Thymus (tissue), 11 donors: ENCODE data around the gene CENPP. TPM values are rescaled to one million over a fixed set of nuclear protein-coding genes. Genes with fewer than 3 reads are reported as not detected.

Source experiments
- DNase-seq, 9 donors: peaks; one replicate each; pipeline ENCODE4 v3.0.0-alpha.2; 2013; ENCODE audit warnings: low spot score in 9 of 9, low read depth in 6 of 9, missing footprints in 1 of 9
- H3K27ac ChIP-seq, 2 donors: one replicate each; pipeline ENCODE4 v1.5.1; 2013; ENCODE audit warnings: control low read depth in 1 of 2, low read depth in 1 of 2, low read length in 1 of 2, mild to moderate bottlenecking in 1 of 2, moderate library complexity in 1 of 2
- H3K27me3 ChIP-seq, 2 donors: one replicate each; pipeline ENCODE4 v1.5.1; 2013; ENCODE audit warnings: low read length in 1 of 2; ENCODE audit not compliant: control insufficient read depth in 2 of 2, insufficient read depth in 1 of 2
- H3K36me3 ChIP-seq, 2 donors: one replicate each; pipeline ENCODE4 v1.5.1; 2013; ENCODE audit warnings: low read length in 1 of 2, mild to moderate bottlenecking in 1 of 2, moderate library complexity in 1 of 2; ENCODE audit not compliant: control insufficient read depth in 2 of 2, insufficient read depth in 2 of 2
- H3K4me1 ChIP-seq, 2 donors: one replicate each; pipeline ENCODE4 v1.5.1; 2013; ENCODE audit warnings: low read length in 2 of 2; ENCODE audit not compliant: control insufficient read depth in 2 of 2, insufficient read depth in 2 of 2
- H3K4me3 ChIP-seq, 2 donors: one replicate each; pipeline ENCODE4 v1.5.1; 2013; ENCODE audit warnings: low read length in 2 of 2, control low read depth in 1 of 2, mild to moderate bottlenecking in 1 of 2
- H3K9me3 ChIP-seq, 2 donors: one replicate each; pipeline ENCODE4 v1.5.1; 2013; ENCODE audit warnings: low read length in 1 of 2, mild to moderate bottlenecking in 1 of 2; ENCODE audit not compliant: control insufficient read depth in 2 of 2, insufficient read depth in 1 of 2
- WGBS: extraction: QIAGEN DNeasy Blood & Tissue Kit; methylation state at CpG from one replicate; pipeline ENCODE4 v1.1.7; 2013; 5-methylcytosine and 5-hydroxymethylcytosine counted together
- polyA plus RNA-seq: library from polyadenylated mRNA; stranded (reverse); fragments of 200-250 nt; gene quantifications from one replicate; pipeline ENCODE4 v1.2.3, GENCODE V29; 2013
- total RNA-seq: library from RNA; stranded (reverse); fragments of 120-200 nt; gene quantifications from one replicate; pipeline ENCODE4 v1.2.4, GENCODE V29; 2013
- donor health status: healthy.

The CENPP gene
- total and polyA plus RNA-seq, 2 donors = 3.9 to 13.8 TPM

DNA sequence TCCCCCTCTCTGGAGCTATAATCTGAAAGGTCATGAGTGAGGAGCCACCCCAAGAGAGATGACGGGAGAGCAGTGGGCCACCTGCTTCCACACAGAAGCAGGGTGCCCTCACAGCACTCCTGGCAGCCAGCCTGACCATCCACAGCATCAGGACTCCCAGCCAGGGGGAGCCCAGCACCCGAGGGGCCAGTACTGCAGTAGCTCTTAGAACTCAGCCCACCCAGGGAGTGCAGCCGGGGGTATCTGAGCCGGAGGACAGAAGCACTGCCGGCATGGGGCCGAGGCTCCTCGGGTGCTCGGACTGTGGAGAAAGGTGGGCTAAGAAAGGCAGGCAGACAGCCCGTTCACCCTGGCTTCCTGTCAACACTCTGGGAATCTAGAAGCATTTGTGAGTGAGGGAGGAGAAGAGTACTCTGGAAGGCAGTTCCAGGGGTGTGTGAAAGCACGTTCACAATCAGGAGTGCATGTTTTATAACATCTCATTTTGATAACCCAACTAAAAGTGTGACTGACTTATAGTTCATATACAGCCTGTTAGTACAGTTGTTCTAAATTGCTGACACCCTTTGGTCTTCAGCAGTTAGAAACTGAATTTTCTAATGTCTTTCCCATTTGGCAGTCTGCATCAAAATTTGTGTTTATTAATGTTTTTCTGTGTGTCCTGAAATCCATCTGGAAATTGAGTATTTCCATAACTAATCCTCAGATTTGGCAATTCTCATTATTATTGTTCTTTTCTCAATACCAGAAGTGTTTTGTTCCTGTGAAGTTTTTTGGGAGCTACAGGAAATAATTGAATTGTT lies 182.5 kb downstream of the CENPP start:
- no peak for DNase-seq
- H3K9me3 ChIP-seq = no peaks in the 10 kb centered on the region
- 94% methylated on average over 10 of the region's 10 CpGs for WGBS
- H3K27ac ChIP-seq = no peak overlapping the region
- no peak overlapping the region for H3K4me3 ChIP-seq
- peaks cover 0 to 2% of the 10 kb centered on the region in 2 donors for H3K4me1 ChIP-seq
- H3K27me3 ChIP-seq = no peaks in the 10 kb centered on the region
- H3K36me3 ChIP-seq = no peaks in the 10 kb centered on the region

DNA sequence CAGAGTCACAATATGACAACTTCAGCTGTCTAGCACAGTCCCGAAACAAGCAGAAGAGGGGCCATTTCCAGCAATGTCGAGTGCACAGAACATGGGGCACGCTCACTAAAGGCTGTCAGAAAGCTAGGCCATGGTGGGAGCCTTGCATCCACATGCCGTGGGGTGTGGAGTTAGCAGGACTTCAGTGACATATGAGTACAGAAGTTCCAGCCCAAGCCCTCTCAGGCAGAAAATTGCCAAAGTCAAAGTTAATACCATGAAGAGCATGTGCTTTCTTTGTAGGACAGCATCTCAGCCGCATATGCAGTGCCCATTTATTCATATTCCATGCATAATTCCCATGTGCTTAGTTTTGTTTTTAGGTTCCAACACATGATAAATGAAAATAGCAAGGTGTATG lies 183.3 kb downstream of the CENPP start:
- Histone ChIP-seq H3K4me1 (peaks cover 0 to 2% of the 10 kb centered on the region in 2 donors), H3K9me3 (no peaks in the 10 kb centered on the region), H3K27me3 (no peaks in the 10 kb centered on the region), H3K36me3 (no peaks in the 10 kb centered on the region), H3K4me3 (no peak overlapping the region), H3K27ac (no peak overlapping the region)
- WGBS = 98% methylated on average over 5 of the region's 5 CpGs
- no peak for DNase-seq

DNA sequence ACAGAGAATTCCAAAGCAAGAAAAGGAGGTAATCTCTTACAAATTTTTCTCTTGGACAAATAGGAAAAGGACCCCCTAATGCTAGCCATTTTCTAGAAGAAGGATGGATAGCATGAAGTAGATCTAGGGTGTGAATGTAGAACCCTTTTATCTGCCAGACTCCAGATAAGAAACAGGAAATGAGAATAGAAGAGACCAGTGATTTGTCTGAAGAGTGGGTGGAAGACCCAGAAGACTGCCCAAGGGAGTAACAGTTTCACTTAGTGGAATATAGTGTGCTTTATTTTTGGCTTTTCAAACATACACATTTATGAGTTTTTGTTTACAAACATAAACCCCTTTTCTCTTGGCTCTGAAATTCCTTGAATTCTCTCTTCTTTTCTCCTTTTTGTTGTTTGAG lies 185.0 kb downstream of the CENPP start:
- H3K4me3 ChIP-seq = no peak overlapping the region
- H3K4me1 ChIP-seq = peaks cover 0 to 2% of the 10 kb centered on the region in 2 donors
- no peaks in the 10 kb centered on the region for H3K36me3 ChIP-seq
- H3K27ac ChIP-seq = no peak overlapping the region
- no peaks in the 10 kb centered on the region for H3K27me3 ChIP-seq
- no peaks in the 10 kb centered on the region for H3K9me3 ChIP-seq
- DNase-seq = no peak

DNA sequence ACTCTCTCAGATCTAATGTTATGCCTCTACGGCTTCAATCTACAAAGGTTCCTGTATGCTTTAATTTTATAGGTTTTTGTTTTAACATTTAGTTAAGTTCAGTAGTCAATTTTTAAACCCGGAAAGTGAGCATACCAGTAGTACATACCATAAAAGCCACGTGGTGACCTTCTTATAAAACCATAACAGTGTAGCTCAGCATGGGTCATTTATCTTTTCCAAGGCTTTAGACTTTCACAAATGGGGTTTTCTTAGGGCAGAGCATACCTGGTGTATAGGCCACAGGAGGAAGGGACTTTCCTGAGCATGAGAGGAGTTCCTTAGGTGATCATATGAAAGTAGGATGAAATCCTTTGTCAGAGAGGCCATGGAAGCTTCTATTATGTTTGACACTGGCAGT lies 186.9 kb downstream of the CENPP start:
- no peaks in the 10 kb centered on the region for H3K9me3 ChIP-seq
- no peaks in the 10 kb centered on the region for H3K27me3 ChIP-seq
- H3K4me3 ChIP-seq = no peak overlapping the region
- DNase-seq = no peak
- H3K36me3 ChIP-seq = no peaks in the 10 kb centered on the region
- peaks cover 0 to 2% of the 10 kb centered on the region in 2 donors for H3K4me1 ChIP-seq
- H3K27ac ChIP-seq = no peak overlapping the region
- WGBS = 79% methylated on average over 3 of the region's 3 CpGs

DNA sequence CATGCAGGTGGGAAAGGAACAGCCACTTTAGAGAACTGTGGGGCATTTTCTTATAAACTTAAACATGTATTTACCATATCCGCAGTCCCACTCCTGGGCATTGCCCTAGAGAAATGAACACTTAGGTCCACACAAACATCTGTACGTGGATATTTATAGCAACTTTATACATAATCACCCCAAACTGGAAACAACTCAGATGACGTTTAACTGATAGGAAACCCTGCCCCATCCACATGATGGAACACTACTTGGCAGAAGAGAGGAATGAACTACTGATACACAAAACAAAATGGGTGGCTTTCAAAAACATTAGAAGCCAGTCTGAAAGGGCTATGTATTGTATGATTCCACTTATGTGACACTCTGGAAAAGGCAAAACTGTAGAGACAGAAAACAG lies 187.6 kb downstream of the CENPP start:
- 97% methylated on average over 3 of the region's 3 CpGs for WGBS

DNA sequence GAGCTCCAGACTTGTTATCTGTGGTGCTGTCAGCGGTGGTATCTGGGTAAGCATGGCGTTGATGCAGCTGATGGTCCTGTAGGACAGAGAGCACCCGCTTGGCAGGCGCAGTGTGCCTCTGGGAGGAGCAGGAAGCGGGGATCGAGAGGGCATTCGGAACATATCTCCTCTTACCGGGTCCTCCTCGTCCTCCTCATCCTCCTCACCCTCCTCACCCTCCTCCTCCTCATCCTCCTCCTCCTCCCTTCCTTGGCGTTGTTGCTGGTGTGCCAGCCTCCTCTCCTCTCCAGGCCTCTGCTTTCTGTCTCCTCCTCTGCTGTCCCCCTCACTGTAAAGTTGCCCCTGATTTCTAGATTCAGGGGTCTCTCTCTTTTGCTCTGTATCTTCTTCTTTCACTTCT lies 188.9 kb downstream of the CENPP start:
- no peaks in the 10 kb centered on the region for H3K36me3 ChIP-seq
- no peaks in the 10 kb centered on the region for H3K27me3 ChIP-seq
- no peak overlapping the region for H3K4me3 ChIP-seq
- 98% methylated on average over 10 of the region's 10 CpGs for WGBS
- no peak for DNase-seq
- no peak overlapping the region for H3K27ac ChIP-seq
- H3K9me3 ChIP-seq = no peaks in the 10 kb centered on the region
- H3K4me1 ChIP-seq = no peaks in the 10 kb centered on the region

More for the DNA sequence above, 187.6 kb downstream of the CENPP start:
- H3K9me3 ChIP-seq = no peaks in the 10 kb centered on the region
- H3K27ac ChIP-seq = no peak overlapping the region
- H3K4me3 ChIP-seq = no peak overlapping the region
- no peaks in the 10 kb centered on the region for H3K36me3 ChIP-seq
- H3K4me1 ChIP-seq = no peaks in the 10 kb centered on the region
- no peak for DNase-seq
- no peaks in the 10 kb centered on the region for H3K27me3 ChIP-seq

DNA sequence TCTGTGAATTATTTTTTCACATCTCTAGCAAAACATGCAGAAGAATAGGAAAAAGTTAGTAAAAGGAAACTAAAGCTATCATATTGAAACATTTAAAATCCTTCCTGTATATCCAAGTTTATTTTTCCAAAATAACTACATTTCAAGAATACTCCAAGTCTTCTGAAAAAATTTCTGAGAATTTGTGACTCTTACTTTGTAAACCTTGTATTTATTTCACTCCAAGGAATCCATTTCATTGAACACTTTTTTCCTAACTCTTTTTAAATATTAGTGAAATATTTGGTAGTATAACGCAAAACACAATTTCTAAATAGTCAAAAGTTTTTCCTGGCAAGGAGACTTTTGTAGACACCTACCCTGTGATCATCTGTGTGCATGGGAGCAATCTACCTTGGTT lies 190.8 kb downstream of the CENPP start:
- no peaks in the 10 kb centered on the region for H3K9me3 ChIP-seq
- WGBS = 99% methylated on average over 1 of the region's 1 CpG
- H3K27me3 ChIP-seq = no peaks in the 10 kb centered on the region
- DNase-seq = no peak
- H3K27ac ChIP-seq = no peak overlapping the region
- no peaks in the 10 kb centered on the region for H3K4me1 ChIP-seq
- no peaks in the 10 kb centered on the region for H3K36me3 ChIP-seq
- no peak overlapping the region for H3K4me3 ChIP-seq

DNA sequence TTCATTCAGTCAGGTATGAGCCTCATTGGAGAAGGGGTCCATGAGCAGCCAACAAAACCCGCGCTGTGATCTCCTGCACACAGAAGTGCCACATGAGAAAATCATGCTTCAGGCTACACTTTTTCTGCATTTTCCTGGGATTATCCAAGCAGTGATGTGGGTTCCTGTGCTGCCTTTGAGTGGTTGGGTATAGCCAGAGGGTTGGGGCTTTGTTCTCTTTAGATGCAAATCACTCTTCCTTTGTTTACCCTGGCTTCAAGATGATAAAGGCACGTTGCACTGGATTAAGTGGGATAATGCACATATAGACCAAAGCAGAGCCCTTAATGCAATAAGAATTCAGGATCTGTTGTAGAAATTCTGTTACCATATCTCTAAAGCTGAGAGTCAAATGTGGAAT lies 191.3 kb downstream of the CENPP start:
- Histone ChIP-seq H3K27ac (no peak overlapping the region), H3K27me3 (no peaks in the 10 kb centered on the region), H3K9me3 (no peaks in the 10 kb centered on the region), H3K4me1 (no peaks in the 10 kb centered on the region), H3K4me3 (no peak overlapping the region), H3K36me3 (no peaks in the 10 kb centered on the region)
- 97% methylated on average over 3 of the region's 3 CpGs for WGBS
- DNase-seq = no peak

DNA sequence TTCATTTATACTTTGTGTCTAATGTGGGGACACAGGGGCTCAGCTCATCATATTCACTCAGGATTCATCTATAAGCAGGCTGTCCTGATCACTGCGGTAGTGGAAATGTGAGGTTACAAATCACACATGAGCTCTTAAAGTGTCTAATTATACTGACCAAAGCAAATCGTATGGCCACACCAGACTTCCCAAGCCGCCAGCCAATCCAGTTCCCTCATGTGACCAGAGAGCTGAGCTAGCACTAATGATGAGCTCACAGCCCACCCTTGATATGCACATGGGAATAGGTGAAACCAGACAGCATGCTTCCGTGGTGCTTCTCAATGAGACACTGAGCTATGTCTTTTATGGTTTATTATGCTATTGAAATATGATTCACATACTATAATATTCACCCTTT lies 192.4 kb downstream of the CENPP start:
- 97% methylated on average over 4 of the region's 4 CpGs for WGBS
- no peaks in the 10 kb centered on the region for H3K36me3 ChIP-seq
- H3K4me3 ChIP-seq = no peak overlapping the region
- no peak overlapping the region for H3K27ac ChIP-seq
- no peaks in the 10 kb centered on the region for H3K9me3 ChIP-seq
- no peak for DNase-seq
- H3K27me3 ChIP-seq = no peaks in the 10 kb centered on the region
- H3K4me1 ChIP-seq = no peaks in the 10 kb centered on the region
